Mesendoderm (in vitro differentiated cells): ENCODE data around the gene LDAH.

Source experiments
- DNase-seq: peaks from one replicate; pipeline ENCODE4 v3.0.0; 2013
- H2AK5ac ChIP-seq: 2 replicates; pipeline ENCODE4 v1.6.1; 2013; ENCODE audit warnings: low read length, inconsistent platforms
- H2BK120ac ChIP-seq: 2 replicates; pipeline ENCODE4 v1.6.1; 2013; ENCODE audit warnings: low read depth, mild to moderate bottlenecking, low read length, moderate library complexity, mixed read lengths
- H2BK15ac ChIP-seq: replicated peaks from 2 replicates; pipeline ENCODE4 v1.6.1; 2013; ENCODE audit warnings: low read depth, mild to moderate bottlenecking, moderate library complexity
- H2BK5ac ChIP-seq: 2 replicates; pipeline ENCODE4 v1.6.1; 2013; ENCODE audit warnings: low read length, inconsistent platforms
- H3K18ac ChIP-seq: 2 replicates; pipeline ENCODE4 v1.6.1; 2013; ENCODE audit warnings: mild to moderate bottlenecking, low read length, mixed read lengths
- H3K23ac ChIP-seq: one replicate; pipeline ENCODE4 v1.6.1; 2013; ENCODE audit warnings: low read length
- H3K27ac ChIP-seq: 2 replicates; pipeline ENCODE4 v1.5.1; 2013; ENCODE audit warnings: low read depth, mild to moderate bottlenecking, inconsistent platforms, low read length, moderate library complexity
- H3K27me3 ChIP-seq: 2 replicates; pipeline ENCODE4 v1.6.1; 2013; ENCODE audit warnings: low read length, control low read depth, mild to moderate bottlenecking, inconsistent platforms; ENCODE audit not compliant: insufficient read depth, poor library complexity
- H3K36me3 ChIP-seq: 2 replicates; pipeline ENCODE4 v1.6.1; 2013; ENCODE audit warnings: low read length, inconsistent platforms; ENCODE audit not compliant: control insufficient read depth, insufficient read depth
- H3K4ac ChIP-seq: one replicate; pipeline ENCODE4 v1.6.1; 2013; ENCODE audit warnings: low read depth, mild to moderate bottlenecking, low read length, moderate library complexity
- H3K4me1 ChIP-seq: 2 replicates; pipeline ENCODE4 v1.6.1; 2013; ENCODE audit warnings: low read depth, low read length, inconsistent platforms; ENCODE audit not compliant: control insufficient read depth
- H3K4me2 ChIP-seq: 2 replicates; pipeline ENCODE4 v1.6.1; 2013; ENCODE audit warnings: low read length
- H3K4me3 ChIP-seq: 2 replicates; pipeline ENCODE4 v1.5.1; 2013; ENCODE audit warnings: mild to moderate bottlenecking, low read length
- H3K56ac ChIP-seq: one replicate; pipeline ENCODE4 v1.6.1; 2013; ENCODE audit warnings: low read length
- H3K79me1 ChIP-seq: 2 replicates; pipeline ENCODE4 v1.6.1; 2013; ENCODE audit warnings: low read length, inconsistent platforms
- H3K79me2 ChIP-seq: 2 replicates; pipeline ENCODE4 v1.6.1; 2013; ENCODE audit warnings: mild to moderate bottlenecking, low read length; ENCODE audit not compliant: control insufficient read depth, insufficient read depth
- H3K9ac ChIP-seq: 2 replicates; pipeline ENCODE4 v1.6.1; 2013; ENCODE audit warnings: low read length, inconsistent platforms
- H4K5ac ChIP-seq: one replicate; pipeline ENCODE4 v1.6.1; 2013; ENCODE audit warnings: low read length
- H4K8ac ChIP-seq: one replicate; pipeline ENCODE4 v1.6.1; 2013; ENCODE audit warnings: low read depth, mild to moderate bottlenecking, control low read depth, low read length, moderate library complexity
- WGBS: extraction: QIAGEN DNeasy Blood & Tissue Kit; methylation state at CpG from one replicate; pipeline ENCODE4 v1.1.7; 2013; ENCODE audit warnings: low lambda C conversion rate, missing lambda C conversion rate; ENCODE audit not compliant: insufficient coverage; ENCODE audit errors: extremely low coverage; 5-methylcytosine and 5-hydroxymethylcytosine counted together

Gene LDAH

DNA sequence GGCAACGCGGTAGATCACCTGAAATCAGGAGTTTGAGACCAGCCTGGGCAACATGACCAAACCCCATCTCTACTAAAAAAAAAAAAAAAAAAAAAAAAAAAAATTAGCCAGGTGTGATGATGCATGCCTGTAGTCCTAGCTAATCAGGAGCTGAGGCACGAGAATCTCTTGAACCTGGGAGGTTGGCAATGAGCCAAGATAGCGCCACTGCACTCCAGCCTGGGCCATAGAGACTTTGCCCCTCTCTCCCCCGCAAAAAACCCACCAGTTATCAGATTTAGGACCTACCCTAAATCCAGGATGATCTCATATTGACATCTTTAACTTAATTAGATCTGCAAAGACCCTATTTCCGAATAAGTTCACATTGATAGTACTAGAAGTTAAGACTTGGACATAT lies 29.2 kb upstream of the LDAH start:
- Histone ChIP-seq H3K36me3 (no peaks in the 10 kb centered on the region), H2BK120ac (no peak overlapping the region), H3K79me1 (no peaks in the 10 kb centered on the region), H3K4me2 (no peak overlapping the region), H4K5ac (no peak overlapping the region), H4K8ac (no peak overlapping the region), H3K27me3 (no peaks in the 10 kb centered on the region), H3K56ac (no peak overlapping the region), H2AK5ac (no peak overlapping the region), H3K79me2 (no peaks in the 10 kb centered on the region), H3K9ac (no peak overlapping the region), H3K4ac (no peak overlapping the region), H3K4me1 (no peaks in the 10 kb centered on the region), H2BK5ac (no peak overlapping the region), H3K18ac (no peak overlapping the region), H3K23ac (no peak overlapping the region), H3K4me3 (no peak overlapping the region), H3K27ac (no peak overlapping the region), H2BK15ac (no peak overlapping the region)
- DNase-seq, result no peak
- no CpG with 5 or more reads among the region's 6 CpGs for WGBS

- no peak overlapping the region for H4K5ac ChIP-seq
These were observed 21.3 kb upstream of the LDAH start for GRCh38 chr2:20844246-20844645.

GRCh38 chr2:20839052-20839451 lies 16.2 kb upstream of the LDAH start:
- no peak overlapping the region for H3K4me3 ChIP-seq
- no peak overlapping the region for H3K9ac ChIP-seq
- no peaks in the 10 kb centered on the region for H3K79me1 ChIP-seq
- DNase-seq, result no peak
- H3K4ac ChIP-seq, result no peak overlapping the region
- no peak overlapping the region for H2BK120ac ChIP-seq
- WGBS, result no CpG with 5 or more reads among the region's 1 CpG
- H3K4me2 ChIP-seq, result no peak overlapping the region
- no peak overlapping the region for H4K5ac ChIP-seq
- H3K4me1 ChIP-seq, result no peaks in the 10 kb centered on the region
- H3K36me3 ChIP-seq, result no peaks in the 10 kb centered on the region
- H2BK15ac ChIP-seq, result no peak overlapping the region
- H3K56ac ChIP-seq, result no peak overlapping the region
- no peak overlapping the region for H4K8ac ChIP-seq
- H3K23ac ChIP-seq, result no peak overlapping the region
- H2AK5ac ChIP-seq, result no peak overlapping the region
- H3K18ac ChIP-seq, result no peak overlapping the region
- H3K27ac ChIP-seq, result no peak overlapping the region
- H3K79me2 ChIP-seq, result no peaks in the 10 kb centered on the region
- no peaks in the 10 kb centered on the region for H3K27me3 ChIP-seq
- no peak overlapping the region for H2BK5ac ChIP-seq

More at GRCh38 chr2:20844246-20844645, 21.3 kb upstream of the LDAH start:
- Histone ChIP-seq H3K27me3 (no peaks in the 10 kb centered on the region), H4K8ac (no peak overlapping the region), H3K4ac (no peak overlapping the region), H2BK5ac (no peak overlapping the region), H2BK15ac (no peak overlapping the region), H3K27ac (no peak overlapping the region), H2BK120ac (no peak overlapping the region), H3K18ac (no peak overlapping the region), H3K9ac (no peak overlapping the region), H3K4me1 (no peaks in the 10 kb centered on the region), H3K23ac (no peak overlapping the region), H3K4me2 (no peak overlapping the region), H3K79me1 (no peaks in the 10 kb centered on the region), H2AK5ac (no peak overlapping the region), H3K36me3 (no peaks in the 10 kb centered on the region), H3K79me2 (no peaks in the 10 kb centered on the region), H3K56ac (no peak overlapping the region), H3K4me3 (no peak overlapping the region)
- no CpG with 5 or more reads among the region's 2 CpGs for WGBS
- DNase-seq, result no peak

DNA sequence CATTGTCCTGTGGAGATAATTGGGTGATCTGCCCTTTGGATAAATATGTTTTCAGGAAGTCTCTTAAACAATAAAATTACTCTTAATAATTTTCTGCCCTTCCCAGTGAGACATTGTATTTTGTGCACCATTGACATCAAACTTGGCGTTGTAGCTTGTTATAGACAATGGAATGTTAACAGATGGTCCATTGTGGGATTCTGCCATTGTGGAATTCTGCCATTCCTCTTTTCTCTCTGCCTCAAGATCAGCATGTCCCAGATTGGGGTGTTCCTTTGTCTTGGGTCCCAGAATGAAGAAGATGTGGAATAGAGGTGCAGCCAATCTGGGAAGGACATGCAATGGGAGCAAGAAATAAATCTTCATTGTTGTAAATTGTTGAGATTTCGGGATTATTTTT lies 15.1 kb upstream of the LDAH start:
- no peaks in the 10 kb centered on the region for H3K36me3 ChIP-seq
- no peak overlapping the region for H4K5ac ChIP-seq
- no peak overlapping the region for H3K9ac ChIP-seq
- no peak overlapping the region for H3K4me3 ChIP-seq
- DNase-seq, result no peak
- no peaks in the 10 kb centered on the region for H3K4me1 ChIP-seq
- H3K27me3 ChIP-seq, result no peaks in the 10 kb centered on the region
- H3K56ac ChIP-seq, result no peak overlapping the region
- no CpG with 5 or more reads among the region's 2 CpGs for WGBS
- H3K4ac ChIP-seq, result no peak overlapping the region
- no peak overlapping the region for H2BK120ac ChIP-seq
- no peak overlapping the region for H4K8ac ChIP-seq
- H2BK5ac ChIP-seq, result no peak overlapping the region
- no peak overlapping the region for H3K4me2 ChIP-seq
- H3K79me1 ChIP-seq, result no peaks in the 10 kb centered on the region
- H3K23ac ChIP-seq, result no peak overlapping the region
- H2AK5ac ChIP-seq, result no peak overlapping the region
- no peaks in the 10 kb centered on the region for H3K79me2 ChIP-seq
- no peak overlapping the region for H3K18ac ChIP-seq
- H3K27ac ChIP-seq, result no peak overlapping the region
- H2BK15ac ChIP-seq, result no peak overlapping the region

GRCh38 chr2:20836521-20836920 lies 13.6 kb upstream of the LDAH start:
- Histone ChIP-seq H4K8ac (no peak overlapping the region), H3K56ac (no peak overlapping the region), H3K27ac (no peak overlapping the region), H3K4ac (no peak overlapping the region), H2BK5ac (no peak overlapping the region), H3K36me3 (no peaks in the 10 kb centered on the region), H3K79me1 (no peaks in the 10 kb centered on the region), H4K5ac (no peak overlapping the region), H3K4me3 (no peak overlapping the region), H3K4me2 (no peak overlapping the region), H3K79me2 (no peaks in the 10 kb centered on the region), H2BK120ac (no peak overlapping the region), H3K23ac (no peak overlapping the region), H2BK15ac (no peak overlapping the region), H3K4me1 (no peaks in the 10 kb centered on the region), H3K18ac (no peak overlapping the region), H2AK5ac (no peak overlapping the region), H3K9ac (no peak overlapping the region), H3K27me3 (no peaks in the 10 kb centered on the region)
- no CpG with 5 or more reads among the region's 1 CpG for WGBS
- no peak for DNase-seq

- WGBS, result no CpG with 5 or more reads among the region's 2 CpGs
- H3K79me2 ChIP-seq, result no peaks in the 10 kb centered on the region
These were observed 11.4 kb upstream of the LDAH start for GRCh38 chr2:20834331-20834730.

More at GRCh38 chr2:20834331-20834730, 11.4 kb upstream of the LDAH start:
- H3K18ac ChIP-seq, result no peak overlapping the region
- no peak overlapping the region for H3K4me3 ChIP-seq
- no peak overlapping the region for H2BK120ac ChIP-seq
- H3K4me1 ChIP-seq, result no peaks in the 10 kb centered on the region
- no peak overlapping the region for H3K9ac ChIP-seq
- H3K36me3 ChIP-seq, result no peaks in the 10 kb centered on the region
- H2BK15ac ChIP-seq, result no peak overlapping the region
- no peak overlapping the region for H3K27ac ChIP-seq
- H3K27me3 ChIP-seq, result no peaks in the 10 kb centered on the region
- no peak for DNase-seq
- no peak overlapping the region for H2BK5ac ChIP-seq
- no peak overlapping the region for H2AK5ac ChIP-seq
- H4K8ac ChIP-seq, result no peak overlapping the region
- H4K5ac ChIP-seq, result no peak overlapping the region
- H3K4me2 ChIP-seq, result no peak overlapping the region
- H3K56ac ChIP-seq, result no peak overlapping the region
- no peak overlapping the region for H3K4ac ChIP-seq
- no peak overlapping the region for H3K23ac ChIP-seq
- no peaks in the 10 kb centered on the region for H3K79me1 ChIP-seq
